SK-N-SH (cell line): ENCODE results near the gene C15orf39. TPM values are rescaled to one million over a fixed set of nuclear protein-coding genes. Genes with fewer than 3 reads are reported as not detected.

Experiments
- CTCF ChIA-PET: fragments of 300-600, 350-600 bp; formaldehyde crosslinking; extraction: SDS; loops from one replicate; lab custom pipeline; 2021; lab: Yijun Ruan, JAX
- POLR2A ChIA-PET: fragments of 350-600 bp; sonication (Branson Sonifier 250); formaldehyde crosslinking; extraction: SDS; loops from one replicate; lab custom pipeline; 2020; ENCODE audit warnings: antibody characterized with exemption, inconsistent platforms; lab: Yijun Ruan, JAX
- DNase-seq: peaks from one replicate; pipeline ENCODE4 v3.0.0; 2012
- H2AFZ ChIP-seq: fragments of 200-600 bp; sonication (generic); 2 replicates; pipeline ENCODE4 v1.8.1; 2016; ENCODE audit warnings: antibody characterized with exemption, mild to moderate bottlenecking, low read depth
- H3F3A ChIP-seq: fragments of 200-600 bp; sonication (generic); replicated peaks from 2 replicates; pipeline ENCODE3; 2016; ENCODE audit warnings: antibody characterized with exemption, mild to moderate bottlenecking; ENCODE audit not compliant: insufficient read depth
- H3K27ac ChIP-seq, 2 experiments: fragments of 200-500 bp in 1 of 2; fragments of 200-600 bp in 1 of 2; sonication (Bioruptor generic) in 1 of 2; sonication (generic), shearing (Covaris generic) in 1 of 2; 2 replicates each; pipeline versions ENCODE4 v1.5.1 to v1.6.1; 2014 to 2016; ENCODE audit warnings: low read depth in 2 of 2, inconsistent platforms in 1 of 2, low read length in 1 of 2, mild to moderate bottlenecking in 1 of 2, mixed read lengths in 1 of 2
- H3K27me3 ChIP-seq: fragments of 200-600 bp; sonication (generic), shearing (Covaris generic); 2 replicates; pipeline ENCODE4 v1.6.1; 2016; ENCODE audit warnings: mixed run types; ENCODE audit not compliant: insufficient read depth
- H3K36me3 ChIP-seq, 2 experiments: fragments of 200-500 bp in 1 of 2; fragments of 200-600 bp in 1 of 2; sonication (Bioruptor generic) in 1 of 2; sonication (generic) in 1 of 2; replicated peaks in 1 of 2; 2 replicates each; pipeline versions ENCODE3 to v1.5.1; 2014 to 2016; ENCODE audit warnings: low read length in 1 of 2, mild to moderate bottlenecking in 1 of 2; ENCODE audit not compliant: insufficient read depth in 2 of 2, control insufficient read depth in 1 of 2
- H3K4me1 ChIP-seq, 2 experiments: fragments of 200-500 bp in 1 of 2; fragments of 200-600 bp in 1 of 2; sonication (Bioruptor generic) in 1 of 2; sonication (generic), shearing (Covaris generic) in 1 of 2; 2 replicates each; pipeline versions ENCODE4 v1.5.1 to v1.6.1; 2014 to 2016; ENCODE audit warnings: low read depth in 1 of 2, low read length in 1 of 2, mixed run types in 1 of 2; ENCODE audit not compliant: insufficient read depth in 2 of 2, control insufficient read depth in 1 of 2
- H3K4me2 ChIP-seq: fragments of 200-600 bp; sonication (generic), shearing (Covaris generic); 2 replicates; pipeline ENCODE4 v1.6.1; 2017; ENCODE audit warnings: mixed run types
- H3K4me3 ChIP-seq, 2 experiments: fragments of 200-500 bp in 1 of 2; fragments of 200-600 bp in 1 of 2; sonication (Bioruptor generic) in 1 of 2; sonication (generic), shearing (Covaris generic) in 1 of 2; 2 replicates each; pipeline versions ENCODE4 v1.5.1 to v1.8.1; 2014 to 2016; ENCODE audit warnings: low read depth in 2 of 2, inconsistent platforms in 1 of 2, low read length in 1 of 2, mild to moderate bottlenecking in 1 of 2, mixed read lengths in 1 of 2, moderate library complexity in 1 of 2
- H3K79me2 ChIP-seq: fragments of 200-600 bp; sonication (generic); 2 replicates; pipeline ENCODE4 v1.8.1; 2017; ENCODE audit warnings: mild to moderate bottlenecking; ENCODE audit not compliant: insufficient read depth
- H3K9ac ChIP-seq: fragments of 200-600 bp; sonication (generic); 2 replicates; pipeline ENCODE4 v1.6.1; 2017; ENCODE audit warnings: mixed run types
- H3K9me2 ChIP-seq: fragments of 200-600 bp; sonication (generic); 2 replicates; pipeline ENCODE4 v1.6.1; 2017; ENCODE audit warnings: mixed run types
- H3K9me3 ChIP-seq: fragments of 200-600 bp; sonication (generic); 2 replicates; pipeline ENCODE4 v1.6.1; 2017; ENCODE audit warnings: mixed run types, mild to moderate bottlenecking, moderate library complexity
- H4K20me1 ChIP-seq: fragments of 200-600 bp; sonication (generic); 2 replicates; pipeline ENCODE4 v1.6.1; 2017; ENCODE audit warnings: mild to moderate bottlenecking, mixed run types; ENCODE audit not compliant: insufficient read depth
- EP300 ChIP-seq, 2 experiments: IDR thresholded peaks; 2 replicates each; pipeline versions ENCODE4 v1.4.0 to v1.6.1; 2012; ENCODE audit warnings: borderline replicate concordance in 1 of 2, low read depth in 1 of 2, low read length in 1 of 2
- FOSL2 ChIP-seq: IDR thresholded peaks from 2 replicates; pipeline ENCODE4 v1.4.0; 2012; ENCODE audit warnings: low read depth, mild to moderate bottlenecking, moderate library complexity, borderline replicate concordance
- MEF2A ChIP-seq: IDR thresholded peaks from 2 replicates; pipeline ENCODE4 v1.4.0; 2012; ENCODE audit warnings: low read depth, borderline replicate concordance
- PBX3 ChIP-seq: IDR thresholded peaks from 2 replicates; pipeline ENCODE4; 2012
- POLR2AphosphoS5 ChIP-seq: IDR thresholded peaks from 2 replicates; pipeline ENCODE4 v1.6.1; 2012; ENCODE audit warnings: low read depth, low read length
- RCOR1 ChIP-seq: fragments of 150-350 bp; IDR thresholded peaks from 2 replicates; pipeline ENCODE4 v1.6.1; 2017; ENCODE audit warnings: antibody characterized with exemption, low read length
- REST ChIP-seq: IDR thresholded peaks from 2 replicates; pipeline ENCODE4 v1.6.1; 2012; ENCODE audit warnings: mild to moderate bottlenecking, low read depth, low read length, moderate library complexity
- RFX5 ChIP-seq: IDR thresholded peaks from 2 replicates; pipeline ENCODE4 v1.6.1; 2012; ENCODE audit warnings: mild to moderate bottlenecking, improper control_type of control experiment, low read length
- RXRA ChIP-seq: IDR thresholded peaks from 2 replicates; pipeline ENCODE4 v1.4.0; 2012; ENCODE audit warnings: low read depth, mild to moderate bottlenecking, borderline replicate concordance
- TEAD4 ChIP-seq: IDR thresholded peaks from 2 replicates; pipeline ENCODE4 v1.4.0; 2012; ENCODE audit warnings: mild to moderate bottlenecking, borderline replicate concordance; ENCODE audit not compliant: insufficient read depth
- WGBS: methylation state at CpG from one replicate; pipeline ENCODE4 v1.1.6; 2017; ENCODE audit warnings: low lambda C conversion rate; 5-methylcytosine and 5-hydroxymethylcytosine counted together
- polyA plus RNA-seq, 3 experiments: library from polyadenylated mRNA; depleted of rRNA; stranded (reverse); fragments of >200 nt; gene quantifications; 2 replicates each; pipeline ENCODE4 v1.2.3, GENCODE V29; 2012
- TF ChIP-seq, protein P1 (sequence below): fragments of 150-350 bp; IDR thresholded peaks from 2 replicates; pipeline ENCODE4 v1.6.1; 2017; ENCODE audit warnings: antibody characterized with exemption, low read length, low read depth, borderline replicate concordance
- TF ChIP-seq, protein P2 (sequence below): IDR thresholded peaks from 2 replicates; pipeline ENCODE4 v1.4.0; 2012; ENCODE audit warnings: low read depth

C15orf39 gene
- polyA plus RNA-seq, 1 of the 3 experiments (the other 2 are of a cell fraction) = 2.5 TPM

- Histone ChIP-seq H3K9me3 (no peaks in the 10 kb centered on the region), H3K79me2 (no peaks in the 10 kb centered on the region), H3K36me3 (no peaks in the 10 kb centered on the region), H3K9me2 (no peaks in the 10 kb centered on the region), H4K20me1 (no peaks in the 10 kb centered on the region), H3K4me1 (peaks cover 0 to 44% of the 10 kb centered on the region in 2 experiments; a peak in 1 of 4 replicates), H3K9ac (no peak overlapping the region), H3F3A (no peaks in the 10 kb centered on the region), H3K27ac (no peak overlapping the region; a peak in 1 of 4 replicates), H3K4me2 (no peak overlapping the region), H3K27me3 (no peaks in the 10 kb centered on the region), H2AFZ (no peak overlapping the region), H3K4me3 (no peak overlapping the region)
- 96% methylated on average over 3 of the region's 3 CpGs for WGBS
- TF ChIP-seq POLR2AphosphoS5 (no peak), EP300 (IDR thresholded peaks at IDR 0.05; ENCODE audit: borderline replicate concordance in 1 of 2, low read depth in 1 of 2, low read length in 1 of 2) (no peak), RCOR1 (no peak), REST (no peak), PBX3 (no peak), MEF2A (no peak), RFX5 (no peak), TEAD4 (no peak), RXRA (no peak), FOSL2 (no peak)
- TF ChIP-seq, protein P1, sequence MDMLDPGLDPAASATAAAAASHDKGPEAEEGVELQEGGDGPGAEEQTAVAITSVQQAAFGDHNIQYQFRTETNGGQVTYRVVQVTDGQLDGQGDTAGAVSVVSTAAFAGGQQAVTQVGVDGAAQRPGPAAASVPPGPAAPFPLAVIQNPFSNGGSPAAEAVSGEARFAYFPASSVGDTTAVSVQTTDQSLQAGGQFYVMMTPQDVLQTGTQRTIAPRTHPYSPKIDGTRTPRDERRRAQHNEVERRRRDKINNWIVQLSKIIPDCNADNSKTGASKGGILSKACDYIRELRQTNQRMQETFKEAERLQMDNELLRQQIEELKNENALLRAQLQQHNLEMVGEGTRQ = no peak
- TF ChIP-seq, protein P2, sequence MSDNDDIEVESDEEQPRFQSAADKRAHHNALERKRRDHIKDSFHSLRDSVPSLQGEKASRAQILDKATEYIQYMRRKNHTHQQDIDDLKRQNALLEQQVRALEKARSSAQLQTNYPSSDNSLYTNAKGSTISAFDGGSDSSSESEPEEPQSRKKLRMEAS = no peak
- DNase-seq = no peak
- ChIA-PET POLR2A (interaction anchor here (1.1 kb wide), 1 partner anchor 14 kb away, joined by 3 read pairs; no protein-coding TSS in a partner anchor), CTCF (interaction anchor here (0.9 to 1.3 kb wide), 3 partner anchors 10 to 165 kb away, joined by 3 to 7 read pairs (median 4); no protein-coding TSS in a partner anchor)
Measured at GRCh38 chr15:75194397-75194796, 7.3 kb upstream of the C15orf39 start.
